HG02970 (cell line): ENCODE data around the gene SLC36A3.
A peak's percentile ranks its signal among the peaks of the same experiment; 100 is the strongest.

Experiments used
- ATAC-seq: cut with Tn5 transposase; IDR thresholded peaks from one replicate; pipeline ENCODE4 v1.9.1; 2021; ENCODE audit warnings: mild to moderate bottlenecking, moderate library complexity, moderate number of reproducible peaks; ENCODE audit not compliant: unreplicated experiment, low FRiP score

Gene SLC36A3

GRCh38 chr5:151303666-151304065 is at the start of gene SLC36A3:
Gene SLC36A3 (minus strand): TSS chr5:151303766. CDS start chr5:151303354, 412 bp downstream.
- no peak for ATAC-seq

GRCh38 chr5:151351671-151352070 is 48.1 kb upstream of the SLC36A3 start:
- no peak for ATAC-seq

GRCh38 chr5:151348789-151349188 is 45.2 kb upstream of the SLC36A3 start:
- ATAC-seq: no peak

- ATAC-seq: no peak
Measured at GRCh38 chr5:151347369-151347768, 43.8 kb upstream of the SLC36A3 start, which contains the start of gene SLC36A2. Gene SLC36A2 (minus strand): TSS chr5:151347559. CDS start chr5:151347460, 99 bp downstream.

GRCh38 chr5:151345808-151346478 is 42.4 kb upstream of the SLC36A3 start:
- ATAC-seq: no peak

- ATAC-seq: no peak
Measured at GRCh38 chr5:151345187-151345807, 41.7 kb upstream of the SLC36A3 start.

- no peak for ATAC-seq
Measured at GRCh38 chr5:151344088-151344487, 40.5 kb upstream of the SLC36A3 start.

GRCh38 chr5:151340004-151340403 is 36.4 kb upstream of the SLC36A3 start:
- ATAC-seq: no peak

GRCh38 chr5:151338734-151339133 is 35.2 kb upstream of the SLC36A3 start:
- no peak for ATAC-seq

- ATAC-seq: no peak
Measured at GRCh38 chr5:151332857-151333256, 29.3 kb upstream of the SLC36A3 start.

GRCh38 chr5:151328734-151329133 is 25.2 kb upstream of the SLC36A3 start:
- ATAC-seq: no peak

GRCh38 chr5:151327585-151327984 is 24.0 kb upstream of the SLC36A3 start:
- no peak for ATAC-seq

GRCh38 chr5:151326266-151326665 is 22.7 kb upstream of the SLC36A3 start:
- no peak for ATAC-seq

- no peak for ATAC-seq
Measured at GRCh38 chr5:151320481-151320880, 16.9 kb upstream of the SLC36A3 start.

GRCh38 chr5:151318850-151319732 is 15.5 kb upstream of the SLC36A3 start:
- no peak for ATAC-seq

- no peak for ATAC-seq
Measured at GRCh38 chr5:151317871-151318270, 14.3 kb upstream of the SLC36A3 start.

- peak; percentile 58 for ATAC-seq
Measured at GRCh38 chr5:151315998-151316597, 12.5 kb upstream of the SLC36A3 start.

GRCh38 chr5:151313357-151313756 is 9.8 kb upstream of the SLC36A3 start:
- no peak for ATAC-seq

- ATAC-seq: no peak
Measured at GRCh38 chr5:151312756-151313324, 9.3 kb upstream of the SLC36A3 start.

- no peak for ATAC-seq
Measured at GRCh38 chr5:151310932-151311331, 7.4 kb upstream of the SLC36A3 start.
